Measurements from ENCODE around the gene FBXO47. TPM values are rescaled to one million over a fixed set of nuclear protein-coding genes. Genes with fewer than 3 reads are reported as not detected.
"Not testable (repeated sequence)": the region's sequence is repeated elsewhere in the genome, so short reads cannot be mapped to it uniquely, and the experiment has no call there.

Gene FBXO47
- total and polyA plus RNA-seq, 2 of the 4 experiments (the other 2 are of a cell fraction): under 0.01 TPM; not detected in 1

DNA sequence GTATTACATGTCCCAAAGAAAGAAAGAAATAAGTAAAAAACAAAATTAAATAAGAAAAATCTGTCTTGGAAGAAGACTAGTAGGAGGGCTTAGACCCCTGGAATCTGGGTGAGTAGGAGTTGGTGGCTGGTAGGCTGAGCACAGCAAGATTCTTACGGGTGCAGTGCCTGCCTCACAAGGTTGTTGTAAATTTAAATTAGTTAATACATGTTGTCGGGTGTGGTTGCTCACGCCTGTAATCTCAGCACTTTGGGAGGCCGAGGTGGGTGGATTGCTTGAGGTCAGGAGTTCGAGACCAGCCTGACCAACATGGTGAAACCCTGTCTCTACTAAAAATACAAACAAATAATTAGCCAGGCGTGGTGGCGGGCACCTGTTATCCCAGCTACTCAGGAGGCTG, 13.4 kb downstream of the FBXO47 start:
- H3K9me1 ChIP-seq (ENCODE audit: insufficient read depth, low read length); H2BK120ac ChIP-seq (ENCODE audit: low read depth, low read length); DNase-seq; H3K56ac ChIP-seq (ENCODE audit: extremely low read depth, insufficient read depth, low read length); H3K27me3 ChIP-seq (ENCODE audit: control insufficient read depth, insufficient read depth, low read length); H2BK5ac ChIP-seq (ENCODE audit: low read depth, low read length, poor library complexity, severe bottlenecking); H4K91ac ChIP-seq (ENCODE audit: insufficient read depth, low read depth, low read length); H2AK9ac ChIP-seq (replicated peaks; ENCODE audit: low read depth, low read length, poor library complexity); H2AFZ ChIP-seq (replicated peaks; ENCODE audit: low read length, poor library complexity); intact Hi-C loops (cut with micrococcal nuclease); H3K18ac ChIP-seq (ENCODE audit: low read depth, low read length); H4K20me1 ChIP-seq (ENCODE audit: insufficient read depth, low read length); H3K36me3 ChIP-seq (ENCODE audit: control insufficient read depth, insufficient read depth, low read length); POLR2A ChIA-PET (ENCODE audit: unreplicated experiment); H3K4me2 ChIP-seq (ENCODE audit: low read depth, low read length); H3K4me1 ChIP-seq (ENCODE audit: control insufficient read depth, insufficient read depth, low read length); H3K4me3 ChIP-seq (ENCODE audit: insufficient read depth, low read depth, low read length); H4K8ac ChIP-seq (ENCODE audit: low read depth in 2 of 2, low read length in 2 of 2); in situ Hi-C loops (cut with MboI; ENCODE audit: low sequenced_read_pairs); ATAC-seq (ENCODE audit: low read depth); BruUV-seq (replicated peaks); H3K9me3 ChIP-seq (ENCODE audit: control insufficient read depth, insufficient read depth, low read length); H3K79me1 ChIP-seq (ENCODE audit: low read depth in 1 of 2, low read length in 2 of 2); H3K23ac ChIP-seq (ENCODE audit: low read depth, low read length); H4K5ac ChIP-seq (ENCODE audit: low read depth, low read length); H3K27ac ChIP-seq (ENCODE audit: insufficient read depth, low read length); dilution Hi-C loops (cut with HindIII; ENCODE audit: low sequenced_read_pairs, unreplicated experiment); CTCF ChIA-PET; H3K9ac ChIP-seq (ENCODE audit: low read depth, low read length): not testable (repeated sequence)
- no CpG with 5 or more reads among the region's 7 CpGs for WGBS, 2 experiments (ENCODE audit: extremely low coverage in 2 of 2, insufficient read length in 1 of 2)
- Histone ChIP-seq H2AK5ac (ENCODE audit: low read depth, low read length) (peak overlapping the region; percentile 59; the same call in 1 of the 2 replicates), H2BK20ac (ENCODE audit: low read depth, low read length) (0 out of 2 replicates have a peak overlapping the region, but pooled peaks have one; percentile 48), H3K14ac (replicated peaks; ENCODE audit: low read depth, low read length) (peak overlapping the region; percentile 35; the same call in 1 of the 2 replicates), H3K4ac (ENCODE audit: low read depth, low read length) (peak overlapping the region; percentile 30; the same call in 1 of the 2 replicates), H2BK15ac (ENCODE audit: low read depth, low read length) (peak overlapping the region; percentile 70; the same call in 1 of the 3 replicates)
